Muscle of back (tissue), 11 donors: ENCODE data around the gene POLG. TPM values are rescaled to one million over a fixed set of nuclear protein-coding genes. Genes with fewer than 3 reads are reported as not detected.

Experiments
- DNase-seq, 3 donors: peaks; one replicate each; pipeline versions ENCODE4 v3.0.0 to v3.0.0-alpha.2; 2013
- polyA plus RNA-seq, 10 donors: library from polyadenylated mRNA; unstranded; fragments of 120-200 nt; gene quantifications; one replicate each; pipeline ENCODE4 v1.2.1, GENCODE V29; 2013; ENCODE audit not compliant: insufficient read length in 10 of 10

The POLG gene
- polyA plus RNA-seq, 10 donors, result 31.8 to 53.5 (median 39.4) TPM

- no peak for DNase-seq
These were observed 36.8 kb upstream of the POLG start for GRCh38 chr15:89371228-89372044.

- no peak for DNase-seq
These were observed 36.3 kb upstream of the POLG start for GRCh38 chr15:89370978-89371227.

- DNase-seq, result no peak
These were observed 35.7 kb upstream of the POLG start for GRCh38 chr15:89370120-89370977.

- DNase-seq, result no peak
These were observed 34.8 kb upstream of the POLG start for GRCh38 chr15:89369341-89369947.

- DNase-seq, result no peak
These were observed 34.1 kb upstream of the POLG start for GRCh38 chr15:89368566-89369223.

GRCh38 chr15:89367485-89368451, 33.1 kb upstream of the POLG start:
- DNase-seq, result peak in 2 of 3 donors; percentile 34 to 45

GRCh38 chr15:89366656-89367393, 32.2 kb upstream of the POLG start:
- no peak for DNase-seq

GRCh38 chr15:89365462-89366065, 30.9 kb upstream of the POLG start:
- DNase-seq, result no peak

GRCh38 chr15:89364741-89365450, 30.3 kb upstream of the POLG start:
- no peak for DNase-seq

- DNase-seq, result no peak
These were observed 29.7 kb upstream of the POLG start for GRCh38 chr15:89364341-89364740.

- DNase-seq, result no peak
These were observed 29.1 kb upstream of the POLG start for GRCh38 chr15:89363770-89364169.

- DNase-seq, result no peak
These were observed 28.5 kb upstream of the POLG start for GRCh38 chr15:89363133-89363532.

GRCh38 chr15:89362203-89363101, 27.8 kb upstream of the POLG start:
- DNase-seq, result no peak

GRCh38 chr15:89361451-89362202, 27.0 kb upstream of the POLG start:
- peak; percentile 47 to 87 (median 80) for DNase-seq

- no peak for DNase-seq
These were observed 25.8 kb upstream of the POLG start for GRCh38 chr15:89360294-89360971.

- no peak for DNase-seq
These were observed 25.1 kb upstream of the POLG start for GRCh38 chr15:89359471-89360293.
